ENCODE data around the gene EML6. TPM values are rescaled to one million over a fixed set of nuclear protein-coding genes. Genes with fewer than 3 reads are reported as not detected.

EML6 gene
- polyA plus RNA-seq, 1 donor from 2014 or later, result 3.8 TPM

GRCh38 chr2:54757500-54757899 is 34.0 kb downstream of the EML6 start:
- Mint-ChIP-seq H3K27me3 (no peaks in the 10 kb centered on the region), H3K4me3 (peak overlapping the region; percentile 78 to 90 (median 84)), H3K4me1 (peaks cover 41 to 56% (median 45%) of the 10 kb centered on the region in 3 donors), H3K27ac (peak overlapping the region; percentile 80 to 93 (median 92)), H3K9me3 (no peaks in the 10 kb centered on the region), H3K36me3 (peaks cover 2% of the 10 kb centered on the region)

GRCh38 chr2:54758951-54759350 is 35.5 kb downstream of the EML6 start:
- peaks cover 2% of the 10 kb centered on the region for H3K36me3 Mint-ChIP-seq
- H3K4me3 Mint-ChIP-seq, result peak overlapping the region in 3 of 4 donors; percentile 79 to 90 (median 90)
- no peak overlapping the region for H3K27ac Mint-ChIP-seq
- H3K27me3 Mint-ChIP-seq, result no peaks in the 10 kb centered on the region
- H3K9me3 Mint-ChIP-seq, result no peaks in the 10 kb centered on the region
- peaks cover 39 to 53% (median 45%) of the 10 kb centered on the region in 3 donors for H3K4me1 Mint-ChIP-seq

GRCh38 chr2:54760310-54760709 is 36.8 kb downstream of the EML6 start:
- peak overlapping the region; percentile 2 to 76 (median 34) for H3K27ac Mint-ChIP-seq
- H3K27me3 Mint-ChIP-seq, result no peaks in the 10 kb centered on the region
- H3K36me3 Mint-ChIP-seq, result peaks cover 2% of the 10 kb centered on the region
- H3K9me3 Mint-ChIP-seq, result no peaks in the 10 kb centered on the region
- peak overlapping the region in 3 of 4 donors; percentile 27 to 53 (median 48) for H3K4me3 Mint-ChIP-seq
- peaks cover 34 to 48% (median 40%) of the 10 kb centered on the region in 3 donors for H3K4me1 Mint-ChIP-seq

GRCh38 chr2:54763636-54764291 is 40.3 kb downstream of the EML6 start:
- Mint-ChIP-seq H3K27ac (no peak overlapping the region), H3K9me3 (no peaks in the 10 kb centered on the region), H3K27me3 (no peaks in the 10 kb centered on the region), H3K4me1 (peaks cover 16 to 23% (median 20%) of the 10 kb centered on the region in 3 donors), H3K4me3 (no peak overlapping the region), H3K36me3 (no peaks in the 10 kb centered on the region)

GRCh38 chr2:54767921-54768320 is 44.5 kb downstream of the EML6 start:
- Mint-ChIP-seq H3K27ac (peak overlapping the region in 1 of 3 donors; percentile 28), H3K36me3 (no peaks in the 10 kb centered on the region), H3K4me3 (peak overlapping the region in 1 of 4 donors; percentile 15), H3K27me3 (no peaks in the 10 kb centered on the region), H3K4me1 (peaks cover 8 to 14% (median 12%) of the 10 kb centered on the region in 3 donors), H3K9me3 (no peaks in the 10 kb centered on the region)

- H3K9me3 Mint-ChIP-seq, result no peaks in the 10 kb centered on the region
- no peaks in the 10 kb centered on the region for H3K36me3 Mint-ChIP-seq
- no peak overlapping the region for H3K27ac Mint-ChIP-seq
- H3K27me3 Mint-ChIP-seq, result no peaks in the 10 kb centered on the region
- H3K4me3 Mint-ChIP-seq, result no peak overlapping the region
- peaks cover 12 to 14% (median 12%) of the 10 kb centered on the region in 3 donors for H3K4me1 Mint-ChIP-seq
Observed at GRCh38 chr2:54768772-54769428, 45.4 kb downstream of the EML6 start.

GRCh38 chr2:54770211-54770610 is 46.7 kb downstream of the EML6 start:
- Mint-ChIP-seq H3K27ac (peak overlapping the region in 1 of 3 donors; percentile 10), H3K36me3 (no peaks in the 10 kb centered on the region), H3K27me3 (no peaks in the 10 kb centered on the region), H3K4me3 (no peak overlapping the region), H3K4me1 (peaks cover 12 to 14% (median 12%) of the 10 kb centered on the region in 3 donors), H3K9me3 (peaks cover 0 to 4% (median 2%) of the 10 kb centered on the region in 3 donors)

- no peak overlapping the region for H3K4me3 Mint-ChIP-seq
- peaks cover 3% of the 10 kb centered on the region for H3K36me3 Mint-ChIP-seq
- H3K27ac Mint-ChIP-seq, result no peak overlapping the region
- peaks cover 0 to 6% (median 4%) of the 10 kb centered on the region in 3 donors for H3K9me3 Mint-ChIP-seq
- H3K27me3 Mint-ChIP-seq, result no peaks in the 10 kb centered on the region
- peaks cover 12 to 14% (median 12%) of the 10 kb centered on the region in 3 donors for H3K4me1 Mint-ChIP-seq
Observed at GRCh38 chr2:54770676-54771075, 47.2 kb downstream of the EML6 start.

GRCh38 chr2:54771166-54771885 is 47.9 kb downstream of the EML6 start:
- Mint-ChIP-seq H3K27me3 (no peaks in the 10 kb centered on the region), H3K4me1 (peaks cover 12 to 14% (median 12%) of the 10 kb centered on the region in 3 donors), H3K9me3 (peaks cover 4 to 8% (median 6%) of the 10 kb centered on the region in 3 donors), H3K27ac (no peak overlapping the region), H3K36me3 (peaks cover 6% of the 10 kb centered on the region), H3K4me3 (no peak overlapping the region)

- H3K27ac Mint-ChIP-seq, result no peak overlapping the region
Observed at GRCh38 chr2:54772110-54772509, 48.6 kb downstream of the EML6 start.

GRCh38 chr2:54772531-54772930 is 49.1 kb downstream of the EML6 start:
- Mint-ChIP-seq H3K27ac (no peak overlapping the region), H3K9me3 (peaks cover 4 to 11% (median 6%) of the 10 kb centered on the region in 3 donors), H3K4me3 (no peak overlapping the region), H3K36me3 (peaks cover 6% of the 10 kb centered on the region), H3K4me1 (peaks cover 9 to 14% (median 10%) of the 10 kb centered on the region in 3 donors), H3K27me3 (no peaks in the 10 kb centered on the region)

More at GRCh38 chr2:54772110-54772509, 48.6 kb downstream of the EML6 start:
- H3K4me3 Mint-ChIP-seq, result no peak overlapping the region
- peaks cover 4 to 10% (median 6%) of the 10 kb centered on the region in 3 donors for H3K9me3 Mint-ChIP-seq
- no peaks in the 10 kb centered on the region for H3K27me3 Mint-ChIP-seq
- peaks cover 6% of the 10 kb centered on the region for H3K36me3 Mint-ChIP-seq
- peaks cover 10 to 14% (median 12%) of the 10 kb centered on the region in 3 donors for H3K4me1 Mint-ChIP-seq

- H3K4me3 Mint-ChIP-seq, result no peak overlapping the region
- H3K4me1 Mint-ChIP-seq, result peaks cover 3 to 7% (median 6%) of the 10 kb centered on the region in 3 donors
- H3K9me3 Mint-ChIP-seq, result peaks cover 4 to 11% (median 6%) of the 10 kb centered on the region in 3 donors
- H3K27ac Mint-ChIP-seq, result no peak overlapping the region
- peaks cover 6% of the 10 kb centered on the region for H3K36me3 Mint-ChIP-seq
- no peaks in the 10 kb centered on the region for H3K27me3 Mint-ChIP-seq
Observed at GRCh38 chr2:54773233-54773632, 49.8 kb downstream of the EML6 start.

GRCh38 chr2:54773838-54774237 is 50.4 kb downstream of the EML6 start:
- Mint-ChIP-seq H3K4me1 (peaks cover 2 to 5% (median 4%) of the 10 kb centered on the region in 3 donors), H3K4me3 (no peak overlapping the region), H3K36me3 (peaks cover 6% of the 10 kb centered on the region), H3K27ac (peak overlapping the region in 1 of 3 donors; percentile 64), H3K27me3 (no peaks in the 10 kb centered on the region), H3K9me3 (peaks cover 4 to 11% (median 6%) of the 10 kb centered on the region in 3 donors)

- no peaks in the 10 kb centered on the region for H3K27me3 Mint-ChIP-seq
- no peak overlapping the region for H3K27ac Mint-ChIP-seq
- peaks cover 4 to 11% (median 6%) of the 10 kb centered on the region in 3 donors for H3K9me3 Mint-ChIP-seq
- no peak overlapping the region for H3K4me3 Mint-ChIP-seq
- peaks cover 0 to 5% (median 4%) of the 10 kb centered on the region in 3 donors for H3K4me1 Mint-ChIP-seq
- peaks cover 6% of the 10 kb centered on the region for H3K36me3 Mint-ChIP-seq
Observed at GRCh38 chr2:54775710-54776109, 52.2 kb downstream of the EML6 start.

- no peak overlapping the region for H3K4me3 Mint-ChIP-seq
- peaks cover 4 to 11% (median 6%) of the 10 kb centered on the region in 3 donors for H3K9me3 Mint-ChIP-seq
- no peak overlapping the region for H3K27ac Mint-ChIP-seq
- peaks cover 6% of the 10 kb centered on the region for H3K36me3 Mint-ChIP-seq
- H3K27me3 Mint-ChIP-seq, result no peaks in the 10 kb centered on the region
- peaks cover 0 to 5% (median 4%) of the 10 kb centered on the region in 3 donors for H3K4me1 Mint-ChIP-seq
Observed at GRCh38 chr2:54776494-54776893, 53.0 kb downstream of the EML6 start.

Data from IgD-negative memory B cell (primary cell).